ENCODE measurements around the gene GALNTL6. TPM values are rescaled to one million over a fixed set of nuclear protein-coding genes. Genes with fewer than 3 reads are reported as not detected.

GALNTL6 gene
- total RNA-seq, 1 experiment from 2014 or later, result not detected

DNA sequence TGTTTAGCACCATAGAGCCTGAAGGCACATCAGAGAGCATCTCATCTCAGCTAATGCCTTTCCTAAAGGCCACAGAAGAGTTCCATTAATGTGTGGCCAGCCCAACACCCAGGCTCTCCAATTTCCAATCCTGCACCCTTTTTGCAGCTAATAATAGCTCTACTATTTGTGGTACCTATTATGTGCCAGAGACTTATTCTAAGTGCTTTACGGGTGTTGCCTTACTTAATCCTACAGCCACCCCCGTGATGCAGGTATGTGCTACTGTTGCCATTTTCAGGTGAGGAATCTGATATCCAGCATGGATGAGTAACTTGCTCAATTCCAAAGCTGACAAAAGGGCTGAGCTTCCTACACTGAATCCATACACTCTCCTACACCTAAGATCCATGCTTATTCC, 1137.8 kb downstream of the GALNTL6 start:
- H3K36me3 ChIP-seq (ENCODE audit: control insufficient read depth in 1 of 2, insufficient read depth in 2 of 2, low read length in 2 of 2), result no peaks in the 10 kb centered on the region
- ChIA-PET POLR2A (no interaction called here), RAD21 (ENCODE audit: low non-redundant PET in 1 of 2, low total read pairs in 2 of 2, uncharacterized antibody in 2 of 2, unreplicated experiment in 2 of 2) (no interaction called here), CTCF (interaction anchor here (1.1 kb wide), 1 partner anchor 58 kb away, joined by 3 read pairs; no protein-coding TSS in a partner anchor)
- no peaks in the 10 kb centered on the region for H3K4me1 ChIP-seq (ENCODE audit: control insufficient read depth in 1 of 2, insufficient read depth in 2 of 2, low read length in 2 of 2)
- no peak for TF ChIP-seq POLR2A (IDR thresholded peaks at IDR 0.05; ENCODE audit: borderline replicate concordance, extremely low read depth, insufficient read depth, insufficient read length)
- TF ChIP-seq SRF (IDR thresholded peaks at IDR 0.05; ENCODE audit: low read depth), result no peak
- no peak for TF ChIP-seq TCF7L2 (IDR thresholded peaks at IDR 0.05; ENCODE audit: borderline replicate concordance, extremely low read depth, insufficient read depth, insufficient read length)
- TF ChIP-seq, protein P1, sequence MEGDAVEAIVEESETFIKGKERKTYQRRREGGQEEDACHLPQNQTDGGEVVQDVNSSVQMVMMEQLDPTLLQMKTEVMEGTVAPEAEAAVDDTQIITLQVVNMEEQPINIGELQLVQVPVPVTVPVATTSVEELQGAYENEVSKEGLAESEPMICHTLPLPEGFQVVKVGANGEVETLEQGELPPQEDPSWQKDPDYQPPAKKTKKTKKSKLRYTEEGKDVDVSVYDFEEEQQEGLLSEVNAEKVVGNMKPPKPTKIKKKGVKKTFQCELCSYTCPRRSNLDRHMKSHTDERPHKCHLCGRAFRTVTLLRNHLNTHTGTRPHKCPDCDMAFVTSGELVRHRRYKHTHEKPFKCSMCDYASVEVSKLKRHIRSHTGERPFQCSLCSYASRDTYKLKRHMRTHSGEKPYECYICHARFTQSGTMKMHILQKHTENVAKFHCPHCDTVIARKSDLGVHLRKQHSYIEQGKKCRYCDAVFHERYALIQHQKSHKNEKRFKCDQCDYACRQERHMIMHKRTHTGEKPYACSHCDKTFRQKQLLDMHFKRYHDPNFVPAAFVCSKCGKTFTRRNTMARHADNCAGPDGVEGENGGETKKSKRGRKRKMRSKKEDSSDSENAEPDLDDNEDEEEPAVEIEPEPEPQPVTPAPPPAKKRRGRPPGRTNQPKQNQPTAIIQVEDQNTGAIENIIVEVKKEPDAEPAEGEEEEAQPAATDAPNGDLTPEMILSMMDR (IDR thresholded peaks at IDR 0.05 in 2 of 3, conservative IDR thresholded peaks at IDR 0.05 in 1 of 3; ENCODE audit: borderline replicate concordance in 1 of 3, insufficient read depth in 1 of 3, low read depth in 2 of 3, low read length in 2 of 3), result no peak
- TF ChIP-seq RAD21 (IDR thresholded peaks at IDR 0.05; ENCODE audit: low read depth), result no peak
- TF ChIP-seq, protein P2, sequence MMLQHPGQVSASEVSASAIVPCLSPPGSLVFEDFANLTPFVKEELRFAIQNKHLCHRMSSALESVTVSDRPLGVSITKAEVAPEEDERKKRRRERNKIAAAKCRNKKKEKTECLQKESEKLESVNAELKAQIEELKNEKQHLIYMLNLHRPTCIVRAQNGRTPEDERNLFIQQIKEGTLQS (IDR thresholded peaks at IDR 0.05), result no peak
- TF ChIP-seq CEBPB (IDR thresholded peaks at IDR 0.05; ENCODE audit: low read depth), result no peak
- TF ChIP-seq YY1 (IDR thresholded peaks at IDR 0.05; ENCODE audit: extremely low read depth, insufficient replicate concordance, low read depth, low read length), result no peak
- TF ChIP-seq, protein P3, sequence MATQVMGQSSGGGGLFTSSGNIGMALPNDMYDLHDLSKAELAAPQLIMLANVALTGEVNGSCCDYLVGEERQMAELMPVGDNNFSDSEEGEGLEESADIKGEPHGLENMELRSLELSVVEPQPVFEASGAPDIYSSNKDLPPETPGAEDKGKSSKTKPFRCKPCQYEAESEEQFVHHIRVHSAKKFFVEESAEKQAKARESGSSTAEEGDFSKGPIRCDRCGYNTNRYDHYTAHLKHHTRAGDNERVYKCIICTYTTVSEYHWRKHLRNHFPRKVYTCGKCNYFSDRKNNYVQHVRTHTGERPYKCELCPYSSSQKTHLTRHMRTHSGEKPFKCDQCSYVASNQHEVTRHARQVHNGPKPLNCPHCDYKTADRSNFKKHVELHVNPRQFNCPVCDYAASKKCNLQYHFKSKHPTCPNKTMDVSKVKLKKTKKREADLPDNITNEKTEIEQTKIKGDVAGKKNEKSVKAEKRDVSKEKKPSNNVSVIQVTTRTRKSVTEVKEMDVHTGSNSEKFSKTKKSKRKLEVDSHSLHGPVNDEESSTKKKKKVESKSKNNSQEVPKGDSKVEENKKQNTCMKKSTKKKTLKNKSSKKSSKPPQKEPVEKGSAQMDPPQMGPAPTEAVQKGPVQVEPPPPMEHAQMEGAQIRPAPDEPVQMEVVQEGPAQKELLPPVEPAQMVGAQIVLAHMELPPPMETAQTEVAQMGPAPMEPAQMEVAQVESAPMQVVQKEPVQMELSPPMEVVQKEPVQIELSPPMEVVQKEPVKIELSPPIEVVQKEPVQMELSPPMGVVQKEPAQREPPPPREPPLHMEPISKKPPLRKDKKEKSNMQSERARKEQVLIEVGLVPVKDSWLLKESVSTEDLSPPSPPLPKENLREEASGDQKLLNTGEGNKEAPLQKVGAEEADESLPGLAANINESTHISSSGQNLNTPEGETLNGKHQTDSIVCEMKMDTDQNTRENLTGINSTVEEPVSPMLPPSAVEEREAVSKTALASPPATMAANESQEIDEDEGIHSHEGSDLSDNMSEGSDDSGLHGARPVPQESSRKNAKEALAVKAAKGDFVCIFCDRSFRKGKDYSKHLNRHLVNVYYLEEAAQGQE (IDR thresholded peaks at IDR 0.05; ENCODE audit: low read depth), result no peak
- TF ChIP-seq SP1 (IDR thresholded peaks at IDR 0.05; ENCODE audit: low read depth), result no peak
- no peak for TF ChIP-seq EGR1 (IDR thresholded peaks at IDR 0.05; ENCODE audit: low read depth)
- TF ChIP-seq ZNF274 (IDR thresholded peaks at IDR 0.05; ENCODE audit: low read depth, low read length), result no peak
- no peak for TF ChIP-seq FOSL1 (IDR thresholded peaks at IDR 0.05; ENCODE audit: low read depth)
- no peaks in the 10 kb centered on the region for H3K9me2 ChIP-seq (ENCODE audit: insufficient read depth)
- H3K79me2 ChIP-seq (ENCODE audit: insufficient read depth, low read length), result no peaks in the 10 kb centered on the region
- ATAC-seq (no peak), DNase-seq (ENCODE audit: low read depth, low spot score) (no peak)
- H2AFZ ChIP-seq (ENCODE audit: low read depth, low read length, poor library complexity, severe bottlenecking), result no peak overlapping the region
- no peak overlapping the region for H3K9ac ChIP-seq (ENCODE audit: low read length)
- no TSS peak for BruUV-seq (replicated peaks)
- intact Hi-C loops (cut with micrococcal nuclease), result no loop called here
- H3K4me2 ChIP-seq (ENCODE audit: low read length), result no peak overlapping the region
- H3K9me3 ChIP-seq (ENCODE audit: control insufficient read depth in 1 of 2, insufficient read depth in 1 of 2, low read depth in 1 of 2, low read length in 2 of 2), result no peaks in the 10 kb centered on the region
- H3K27ac ChIP-seq (ENCODE audit: low read depth, low read length), result no peak overlapping the region
- H3K27me3 ChIP-seq (ENCODE audit: insufficient read depth, low read length), result no peaks in the 10 kb centered on the region
- no peak overlapping the region for H3K4me3 ChIP-seq (replicated peaks in 1 of 2; ENCODE audit: low read depth in 1 of 2, low read length in 2 of 2)
- H4K20me1 ChIP-seq (ENCODE audit: insufficient read depth), result no peaks in the 10 kb centered on the region
